ENCODE results near the gene ADAM15. TPM values are rescaled to one million over a fixed set of nuclear protein-coding genes. Genes with fewer than 3 reads are reported as not detected.

Gene ADAM15
- total and polyA plus RNA-seq, 2 donors (not counting 3 experiments of a cell fraction or from before 2014, with no cell fraction given) = 295 to 299 TPM

GRCh38 chr1:155017041-155017945 is 33.8 kb upstream of the ADAM15 start:
- intact Hi-C loops (cut with micrococcal nuclease) (loop anchor here (1.0 to 5.0 kb wide), 6 partner anchors 15 to 460 kb away; partner anchors contain the start of genes CKS1B, PYGO2, UBE2Q1 and ZBTB7B), dilution Hi-C loops (cut with MboI; ENCODE audit: extremely low pct_ligation_motif_present, low sequenced_read_pairs) (no loop called here)
- Histone ChIP-seq H3K79me2 (ENCODE audit: control insufficient read depth, insufficient read depth, low read length) (no peaks in the 10 kb centered on the region), H3K9ac (replicated peaks; ENCODE audit: extremely low read depth, insufficient read depth, low read length) (peak overlapping the region; percentile 34), H3K9me3 (replicated peaks; ENCODE audit: control insufficient read depth, insufficient read depth, low read length) (no peaks in the 10 kb centered on the region), H4K20me1 (replicated peaks; ENCODE audit: control insufficient read depth, extremely low read depth, insufficient read depth, low read length) (no peaks in the 10 kb centered on the region), H3K27ac (ENCODE audit: insufficient read depth, low read depth, low read length) (peak overlapping the region; percentile 36), H3K4me1 (ENCODE audit: control insufficient read depth, extremely low read depth, insufficient read depth, low read length) (peaks cover 9% of the 10 kb centered on the region), H3K27me3 (ENCODE audit: control insufficient read depth in 2 of 2, insufficient read depth in 2 of 2, low read length in 2 of 2) (no peaks in the 10 kb centered on the region), H3K9me1 (replicated peaks; ENCODE audit: control insufficient read depth, extremely low read depth, insufficient read depth, low read length) (no peaks in the 10 kb centered on the region), H3K4me3 (replicated peaks in 1 of 3; ENCODE audit: insufficient read depth in 1 of 3, low read depth in 1 of 3, low read length in 3 of 3) (peak overlapping the region in 1 of 3 experiments; percentile 39), H2AFZ (ENCODE audit: low read depth, low read length) (peak overlapping the region; percentile 30), H3K36me3 (ENCODE audit: control insufficient read depth in 2 of 2, extremely low read depth in 1 of 2, insufficient read depth in 2 of 2, low read length in 2 of 2) (peaks cover 0 to 19% of the 10 kb centered on the region in 2 experiments), H3K4me2 (ENCODE audit: insufficient read depth, low read length) (peak overlapping the region; percentile 22)
- ChIA-PET POLR2A (interaction anchor here (1.0 to 1.4 kb wide), 3 partner anchors 21 to 46 kb away, joined by 3 read pairs; partner anchors contain the start of genes LENEP and SHC1), CTCF (interaction anchor here (0.6 to 6.4 kb wide), 50 partner anchors 9 to 598 kb away, joined by 3 to 87 read pairs (median 6); partner anchors contain the start of genes ADAM15, DCST1, DCST2 and FLAD1)
- TF ChIP-seq CTCF (IDR thresholded peaks at IDR 0.05; ENCODE audit: extremely low read depth in 1 of 2, insufficient read depth in 1 of 2, low read depth in 1 of 2, low read length in 2 of 2) (peak; percentile 100), MAX (IDR thresholded peaks at IDR 0.05; ENCODE audit: insufficient read depth, insufficient read length) (peak; percentile 35), FOS (IDR thresholded peaks at IDR 0.05; ENCODE audit: borderline replicate concordance, insufficient read depth, low read length) (peak; percentile 45), POLR2A (IDR thresholded peaks at IDR 0.05; ENCODE audit: low read depth, low read length) (peak; percentile 57), POLR2AphosphoS5 (IDR thresholded peaks at IDR 0.05; ENCODE audit: insufficient read depth, low read depth, low read length) (peak; percentile 78), EZH2 (IDR thresholded peaks at IDR 0.05; ENCODE audit: borderline replicate concordance, low read depth, low read length, severe bottlenecking) (no peak), MYC (IDR thresholded peaks at IDR 0.05; ENCODE audit: low read depth, low read length) (no peak)
- DNase-seq (ENCODE audit: low read depth, low spot score) = peak; percentile 95
- TSS peak; percentile 12 for BruUV-seq (replicated peaks)
- peak; percentile 90 for FAIRE-seq

All from endothelial cell of umbilical vein (primary cell).